ENCODE measurements around the gene BIRC5.
"Not testable (repeated sequence)": the region's sequence is repeated elsewhere in the genome, so short reads cannot be mapped to it uniquely, and the experiment has no call there.

The BIRC5 gene

DNA sequence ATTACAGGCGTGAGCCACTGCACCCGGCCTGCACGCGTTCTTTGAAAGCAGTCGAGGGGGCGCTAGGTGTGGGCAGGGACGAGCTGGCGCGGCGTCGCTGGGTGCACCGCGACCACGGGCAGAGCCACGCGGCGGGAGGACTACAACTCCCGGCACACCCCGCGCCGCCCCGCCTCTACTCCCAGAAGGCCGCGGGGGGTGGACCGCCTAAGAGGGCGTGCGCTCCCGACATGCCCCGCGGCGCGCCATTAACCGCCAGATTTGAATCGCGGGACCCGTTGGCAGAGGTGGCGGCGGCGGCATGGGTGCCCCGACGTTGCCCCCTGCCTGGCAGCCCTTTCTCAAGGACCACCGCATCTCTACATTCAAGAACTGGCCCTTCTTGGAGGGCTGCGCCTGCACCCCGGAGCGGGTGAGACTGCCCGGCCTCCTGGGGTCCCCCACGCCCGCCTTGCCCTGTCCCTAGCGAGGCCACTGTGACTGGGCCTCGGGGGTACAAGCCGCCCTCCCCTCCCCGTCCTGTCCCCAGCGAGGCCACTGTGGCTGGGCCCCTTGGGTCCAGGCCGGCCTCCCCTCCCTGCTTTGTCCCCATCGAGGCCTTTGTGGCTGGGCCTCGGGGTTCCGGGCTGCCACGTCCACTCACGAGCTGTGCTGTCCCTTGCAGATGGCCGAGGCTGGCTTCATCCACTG is at the start of gene BIRC5:
Gene BIRC5, plus strand, starts transcription at position 238 of the 690 bp plus-strand sequence. Its CDS starts 64 bp downstream, at position 302.
- DNase-seq = peak in 54 of 56 donors; percentile 28 to 94 (median 72)

DNA sequence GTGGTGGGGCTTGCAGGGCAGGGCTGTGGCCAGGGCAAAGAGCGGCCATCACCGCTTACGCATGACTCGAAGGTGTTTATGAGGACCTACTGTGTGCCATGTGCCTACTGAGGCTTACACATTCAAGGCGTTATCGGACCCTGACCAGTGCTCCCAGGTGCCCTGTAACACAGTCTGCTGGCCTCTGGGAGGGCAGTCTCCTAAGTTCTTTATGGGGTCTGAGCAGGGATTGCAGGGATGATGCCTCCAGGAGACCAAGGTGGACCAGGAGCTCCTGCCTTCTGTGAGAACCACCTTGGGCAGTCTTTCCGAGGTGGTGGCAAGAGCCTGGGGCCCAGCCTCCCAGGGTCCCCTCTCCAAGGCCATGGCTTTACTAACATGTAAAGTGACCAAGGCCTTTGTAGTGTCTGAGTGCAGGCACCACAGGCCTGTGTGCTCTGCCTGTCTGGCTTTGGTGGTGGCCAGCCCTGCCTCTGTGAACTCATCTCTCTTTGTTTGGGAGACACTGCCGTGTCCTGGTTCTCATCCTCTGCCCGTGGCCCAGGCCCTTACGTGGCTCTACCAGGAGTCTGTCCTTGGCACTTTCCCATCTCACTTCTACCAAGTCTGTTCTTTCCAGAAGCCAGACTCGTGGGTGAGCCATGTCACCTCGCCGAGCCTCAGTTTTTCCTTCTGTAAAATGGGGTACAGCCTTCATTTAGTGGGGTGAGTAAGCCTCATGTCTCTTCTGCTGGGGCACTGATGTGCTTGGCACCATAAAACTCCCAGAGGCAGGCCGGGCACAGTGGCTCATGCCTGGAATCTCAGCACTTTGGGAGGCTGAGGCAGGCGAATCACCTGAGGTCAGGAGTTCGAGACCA is 49.1 kb upstream of the BIRC5 start:
- DNase-seq = no peak

DNA sequence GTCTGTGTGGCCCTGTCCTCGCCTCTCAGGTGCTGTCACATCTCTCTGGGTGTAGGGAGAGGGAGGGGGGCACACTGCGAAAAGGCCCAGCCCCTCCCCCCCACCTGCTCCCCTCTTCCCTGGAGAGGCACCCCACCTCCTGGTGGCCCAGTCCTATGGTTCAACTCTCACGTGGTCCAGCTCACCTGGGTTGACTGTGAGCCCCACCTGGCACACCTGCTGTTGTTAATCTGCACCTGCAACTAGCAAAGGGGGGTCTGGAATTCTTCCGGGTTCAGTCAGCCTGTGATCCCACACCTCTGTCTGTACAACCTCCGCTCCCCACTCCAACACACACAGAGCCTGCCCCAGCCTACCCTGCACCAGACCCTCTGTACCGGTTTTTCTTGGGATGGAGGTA is 47.6 kb upstream of the BIRC5 start:
- no peak for DNase-seq

DNA sequence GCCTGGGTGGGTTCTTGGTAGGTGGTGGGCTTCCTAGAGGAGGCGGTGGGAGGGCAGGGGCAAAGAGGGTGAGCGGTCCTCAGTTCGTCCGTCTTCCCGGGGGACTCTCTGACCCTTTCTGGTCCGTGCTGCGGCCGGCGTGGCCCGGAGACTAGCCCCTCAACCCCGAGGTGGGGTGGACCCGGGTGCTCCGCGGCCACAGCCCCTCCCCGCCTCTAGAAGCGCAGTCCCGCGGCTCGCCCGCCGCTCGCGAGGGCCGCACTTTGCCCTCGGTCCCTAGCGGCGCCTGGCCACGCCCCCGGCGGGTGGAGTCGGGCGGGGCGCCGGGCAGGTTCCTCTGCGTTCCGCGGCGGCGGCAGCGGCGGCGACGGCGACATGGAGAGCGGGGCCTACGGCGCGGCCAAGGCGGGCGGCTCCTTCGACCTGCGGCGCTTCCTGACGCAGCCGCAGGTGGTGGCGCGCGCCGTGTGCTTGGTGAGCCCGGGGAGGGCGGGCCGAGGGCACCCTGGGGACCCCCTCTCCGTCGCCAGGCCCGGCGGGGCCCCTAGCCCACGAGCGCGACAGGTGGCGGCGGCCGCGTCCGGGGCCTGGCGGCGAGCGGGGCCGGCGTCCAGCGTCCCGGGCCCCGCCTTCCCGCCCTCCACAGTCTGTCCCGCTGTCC is 45.7 kb upstream of the BIRC5 start, which contains the start of gene SYNGR2:
Gene SYNGR2, plus strand, starts transcription at position 340 of the 661 bp plus-strand sequence. Its CDS starts 36 bp downstream, at position 376.
- DNase-seq = peak in 45 of 56 donors; percentile 4 to 84 (median 43)

DNA sequence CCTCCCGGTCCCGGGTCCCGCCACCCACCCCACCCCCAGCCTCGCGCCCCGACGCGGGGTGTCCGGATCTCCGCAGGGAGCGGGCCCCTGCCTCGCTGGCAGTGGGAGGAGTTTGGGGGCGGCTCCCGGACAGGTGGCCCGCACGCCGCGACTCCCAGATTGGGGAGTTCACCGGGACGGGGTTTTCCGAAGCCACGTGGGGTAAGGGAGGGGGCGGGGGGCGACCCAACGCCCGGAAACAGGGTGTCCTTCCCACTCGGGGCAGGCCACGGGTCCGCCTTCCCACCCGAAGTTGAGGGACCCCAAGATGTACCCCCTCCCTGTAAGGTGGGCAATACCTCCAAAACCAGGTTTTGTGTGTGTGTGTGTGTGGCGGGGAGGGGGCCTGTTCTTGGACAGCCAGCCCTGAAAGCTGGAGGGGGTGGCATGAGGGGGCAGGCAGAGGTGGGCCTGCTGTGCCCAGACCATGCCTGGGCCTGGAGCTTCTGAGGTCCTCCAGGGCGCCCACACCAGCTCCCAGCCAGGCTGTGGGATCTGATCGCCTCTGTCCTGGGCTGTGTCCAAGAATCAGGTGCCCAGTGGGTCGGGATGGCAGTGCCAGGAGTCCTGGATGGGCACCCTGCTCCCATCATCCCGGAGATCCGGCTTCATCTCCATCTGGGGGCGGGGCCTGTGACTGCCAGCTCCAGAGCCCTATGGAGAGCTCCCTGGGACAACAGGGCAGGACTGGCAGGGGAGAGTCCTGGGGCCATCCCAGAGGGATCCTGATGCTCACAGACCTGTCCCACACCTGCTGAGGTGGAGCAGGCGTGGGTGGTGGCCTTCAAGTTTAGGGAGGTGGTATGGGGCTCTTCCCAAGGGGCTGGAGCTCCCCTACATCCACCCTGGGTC is 44.9 kb upstream of the BIRC5 start:
- DNase-seq = peak in 39 of 56 donors; percentile 7 to 74 (median 39)

GRCh38 chr17:78170692-78171590 is 43.1 kb upstream of the BIRC5 start:
- no peak for DNase-seq

DNA sequence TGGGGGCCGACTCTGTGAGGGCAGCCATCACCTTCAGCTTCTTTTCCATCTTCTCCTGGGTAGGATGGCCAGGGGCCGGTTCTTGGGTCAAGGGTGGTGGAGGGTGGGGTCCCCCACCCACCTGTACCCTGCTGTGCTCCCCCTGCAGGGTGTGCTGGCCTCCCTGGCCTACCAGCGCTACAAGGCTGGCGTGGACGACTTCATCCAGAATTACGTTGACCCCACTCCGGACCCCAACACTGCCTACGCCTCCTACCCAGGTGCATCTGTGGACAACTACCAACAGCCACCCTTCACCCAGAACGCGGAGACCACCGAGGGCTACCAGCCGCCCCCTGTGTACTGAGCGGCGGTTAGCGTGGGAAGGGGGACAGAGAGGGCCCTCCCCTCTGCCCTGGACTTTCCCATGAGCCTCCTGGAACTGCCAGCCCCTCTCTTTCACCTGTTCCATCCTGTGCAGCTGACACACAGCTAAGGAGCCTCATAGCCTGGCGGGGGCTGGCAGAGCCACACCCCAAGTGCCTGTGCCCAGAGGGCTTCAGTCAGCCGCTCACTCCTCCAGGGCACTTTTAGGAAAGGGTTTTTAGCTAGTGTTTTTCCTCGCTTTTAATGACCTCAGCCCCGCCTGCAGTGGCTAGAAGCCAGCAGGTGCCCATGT is 42.3 kb upstream of the BIRC5 start:
- not testable (repeated sequence) for DNase-seq

DNA sequence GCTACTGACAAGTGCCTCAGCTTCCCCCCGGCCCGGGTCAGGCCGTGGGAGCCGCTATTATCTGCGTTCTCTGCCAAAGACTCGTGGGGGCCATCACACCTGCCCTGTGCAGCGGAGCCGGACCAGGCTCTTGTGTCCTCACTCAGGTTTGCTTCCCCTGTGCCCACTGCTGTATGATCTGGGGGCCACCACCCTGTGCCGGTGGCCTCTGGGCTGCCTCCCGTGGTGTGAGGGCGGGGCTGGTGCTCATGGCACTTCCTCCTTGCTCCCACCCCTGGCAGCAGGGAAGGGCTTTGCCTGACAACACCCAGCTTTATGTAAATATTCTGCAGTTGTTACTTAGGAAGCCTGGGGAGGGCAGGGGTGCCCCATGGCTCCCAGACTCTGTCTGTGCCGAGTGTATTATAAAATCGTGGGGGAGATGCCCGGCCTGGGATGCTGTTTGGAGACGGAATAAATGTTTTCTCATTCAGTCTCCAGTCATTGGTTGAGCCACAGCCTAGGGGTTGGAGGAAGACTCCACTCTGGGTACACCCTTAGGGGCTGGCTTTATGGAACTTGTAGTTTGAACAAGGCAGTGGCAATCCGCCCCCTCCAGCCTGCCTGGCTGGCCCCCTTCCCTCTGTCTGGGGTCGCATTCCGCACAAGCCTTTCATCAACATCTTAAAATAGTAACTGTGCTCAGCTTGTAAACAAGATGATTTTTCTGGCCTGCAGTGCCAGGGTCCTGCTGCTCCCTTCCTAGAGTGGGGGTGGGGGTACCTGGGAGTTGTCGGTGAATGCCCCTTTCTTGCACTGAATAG is 41.6 kb upstream of the BIRC5 start:
- peak in 4 of 56 donors; percentile 20 to 37 (median 28) for DNase-seq

DNA sequence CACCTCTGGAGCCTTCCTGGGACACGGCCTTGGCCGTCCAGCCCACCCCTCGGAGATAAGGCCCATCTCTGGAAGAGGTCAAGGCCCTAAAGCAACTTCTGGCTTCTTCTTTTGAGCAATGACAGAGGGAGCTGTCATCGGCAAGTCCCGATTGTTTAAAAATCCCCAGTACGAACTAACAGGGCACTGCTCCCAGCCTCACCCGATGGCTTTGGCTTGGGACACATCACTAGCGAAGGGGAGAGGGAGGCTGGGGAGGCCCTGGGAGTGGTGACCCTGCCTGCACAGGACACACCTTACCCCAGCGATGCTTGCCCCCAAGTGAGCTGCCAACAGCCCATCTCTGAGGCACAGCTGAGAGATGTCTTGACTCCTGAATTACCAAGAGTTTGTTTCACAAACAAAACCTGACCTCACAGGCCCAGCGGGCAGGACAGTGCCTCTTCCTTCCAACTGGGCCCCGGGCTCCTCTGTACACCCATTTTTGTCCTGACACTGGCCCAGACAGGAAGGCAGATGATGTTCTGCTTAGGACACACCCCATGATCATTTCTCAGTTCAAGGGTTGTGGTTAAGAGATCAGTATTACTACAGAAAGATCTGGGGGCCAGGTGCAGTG is 40.8 kb upstream of the BIRC5 start:
- DNase-seq = no peak

DNA sequence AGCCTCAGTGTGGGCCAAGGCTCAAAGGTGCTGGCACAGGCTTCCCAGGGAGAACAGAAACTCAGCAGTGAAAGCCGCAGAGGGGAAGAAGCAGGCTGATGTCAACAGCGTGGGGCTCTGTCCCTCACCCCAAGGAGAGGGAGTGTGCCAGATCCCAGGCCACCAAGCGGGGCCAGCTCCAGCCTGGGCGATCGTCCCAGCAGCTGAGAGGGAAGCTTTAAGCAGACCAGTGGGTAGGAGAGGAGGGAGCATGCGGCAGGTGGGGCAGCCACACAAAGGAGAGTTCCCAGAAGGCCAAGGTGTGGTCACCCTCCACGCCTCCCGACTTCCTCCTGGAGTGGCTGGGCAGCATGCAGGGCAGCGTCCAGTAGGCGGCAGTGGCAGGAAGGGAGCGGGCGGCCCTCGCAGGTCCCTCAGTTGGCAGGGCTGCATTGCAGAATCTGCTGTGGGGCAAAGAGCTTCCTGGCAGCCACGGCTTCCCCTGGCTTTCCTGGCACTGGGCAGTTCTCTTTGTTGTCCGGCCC is 39.6 kb upstream of the BIRC5 start:
- peak in 53 of 56 donors; percentile 52 to 93 (median 82) for DNase-seq

DNA sequence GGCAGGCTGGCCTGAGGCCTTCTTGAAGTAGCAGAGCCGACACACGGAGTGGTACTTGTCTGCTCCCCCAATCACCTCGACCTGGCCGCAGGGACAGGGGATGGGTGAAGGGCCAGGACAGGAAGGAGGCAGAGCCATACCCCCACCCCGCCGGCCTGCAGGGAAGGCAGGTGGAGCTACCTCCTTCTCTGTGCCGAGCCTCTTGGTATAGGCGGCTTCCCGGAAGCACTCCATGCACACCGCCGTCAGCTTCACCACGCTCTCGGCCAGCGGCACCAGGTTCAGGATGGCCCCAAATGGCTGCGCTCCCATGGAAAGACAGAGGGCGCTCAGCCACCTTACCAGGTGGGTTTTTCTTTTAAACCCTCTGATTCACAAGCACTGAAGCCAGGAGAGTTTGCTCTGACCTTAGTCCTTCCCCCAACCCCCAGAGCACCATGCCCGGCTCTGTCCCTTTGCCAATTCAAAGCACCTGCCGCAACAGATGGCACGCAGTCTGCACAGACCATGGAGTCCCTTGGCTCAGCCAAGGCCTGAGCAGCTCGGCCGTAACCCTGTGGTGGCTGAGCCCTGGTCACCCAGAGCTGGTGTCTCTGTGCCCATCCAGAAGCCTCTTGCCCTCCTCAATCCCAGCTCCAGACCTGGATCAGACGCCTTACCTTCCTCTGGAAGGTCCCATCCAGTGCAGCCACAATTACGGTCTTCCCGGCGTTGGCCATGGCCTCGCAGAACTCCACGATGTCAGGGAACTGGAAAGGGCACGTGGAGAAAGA is 39.0 kb upstream of the BIRC5 start:
- peak in 2 of 56 donors; percentile 42 to 60 for DNase-seq

- DNase-seq = no peak
These were observed 38.4 kb upstream of the BIRC5 start for GRCh38 chr17:78175643-78175981.

- DNase-seq = peak in 40 of 56 donors; percentile 6 to 76 (median 32)
These were observed 37.5 kb upstream of the BIRC5 start for GRCh38 chr17:78176548-78177025.

DNA sequence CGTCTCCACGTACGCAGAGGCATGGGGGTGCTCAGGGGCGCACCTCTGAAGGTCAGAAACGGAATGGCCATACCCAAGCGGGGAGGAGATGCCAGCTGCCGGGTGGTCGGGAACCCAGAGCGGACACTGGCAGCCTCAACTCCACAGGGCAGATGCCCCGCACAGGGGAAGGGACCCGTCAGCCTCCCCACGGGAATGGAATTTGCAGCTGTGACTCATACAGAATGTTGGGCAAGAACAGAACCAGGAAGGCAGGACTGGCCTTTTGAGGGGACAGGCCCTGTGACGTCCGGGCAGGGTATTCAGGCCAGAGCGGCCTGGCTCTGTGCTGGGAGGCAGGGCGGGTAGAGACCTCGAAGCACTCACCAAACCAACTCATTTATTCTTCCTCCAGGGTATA is 34.7 kb upstream of the BIRC5 start:
- no peak for DNase-seq

GRCh38 chr17:78180083-78180482 is 34.0 kb upstream of the BIRC5 start:
- DNase-seq = no peak

- no peak for DNase-seq
These were observed 33.5 kb upstream of the BIRC5 start for GRCh38 chr17:78180508-78180907.

DNA sequence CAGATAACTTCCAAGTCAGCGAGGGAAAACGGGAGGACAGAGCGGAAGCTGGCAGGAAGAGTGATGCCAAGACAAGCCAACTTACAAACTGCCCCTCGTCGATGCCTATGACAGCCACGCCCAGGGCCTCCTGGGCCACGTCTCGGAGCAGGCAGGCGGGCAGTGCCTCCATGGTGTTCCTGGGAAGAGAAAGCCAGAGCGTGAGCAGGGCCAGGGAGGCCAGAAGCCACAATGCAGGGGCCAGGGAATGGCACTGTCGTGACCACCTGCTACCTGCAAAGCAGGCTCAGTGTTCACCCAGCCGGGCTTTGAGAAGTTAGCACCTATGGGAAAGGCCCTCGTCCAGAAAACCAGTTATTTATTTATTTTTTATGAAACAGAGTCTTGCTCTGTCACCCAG is 31.5 kb upstream of the BIRC5 start:
- DNase-seq = no peak
